ENCODE data around the gene IP6K1.

GRCh38 chr3:49734752-49735151, 51.6 kb downstream of the IP6K1 start:
- TF ChIP-seq FOXM1 (IDR thresholded peaks at IDR 0.05; ENCODE audit: borderline replicate concordance) (no peak), SP1 (IDR thresholded peaks at IDR 0.05) (no peak), ARNT (IDR thresholded peaks at IDR 0.05) (no peak), ELF4 (IDR thresholded peaks at IDR 0.05) (no peak), HDGF (IDR thresholded peaks at IDR 0.05; ENCODE audit: borderline replicate concordance) (no peak), PKNOX1 (IDR thresholded peaks at IDR 0.05) (no peak), FOXA1 (IDR thresholded peaks at IDR 0.05) (no peak), BHLHE40 (IDR thresholded peaks at IDR 0.05; ENCODE audit: borderline replicate concordance) (no peak), ZNF384 (IDR thresholded peaks at IDR 0.05) (no peak), L3MBTL2 (conservative IDR thresholded peaks at IDR 0.05) (no peak), LEF1 (IDR thresholded peaks at IDR 0.05; ENCODE audit: borderline replicate concordance) (no peak), FOXK2 (IDR thresholded peaks at IDR 0.05) (no peak)
